Peyer's patch (tissue), 4 donors: ENCODE results near the gene TULP3. TPM values are rescaled to one million over a fixed set of nuclear protein-coding genes. Genes with fewer than 3 reads are reported as not detected.

ENCODE experiments used
- DNase-seq, 3 donors: peaks; one replicate each; pipeline ENCODE4 v3.0.0-alpha.2; 2017 to 2019
- H3K27ac ChIP-seq, 4 donors: fragments of 200-600 bp; sonication (generic); one replicate each; pipeline ENCODE4 v1.5.1; 2016 to 2019
- H3K27me3 ChIP-seq, 2 donors: fragments of 200-600 bp; sonication (generic); one replicate each; pipeline ENCODE4 v1.5.1; 2019
- H3K36me3 ChIP-seq, 3 donors: fragments of 200-600 bp; sonication (generic); one replicate each; pipeline ENCODE4 v1.5.1; 2016 to 2019
- H3K4me1 ChIP-seq, 4 donors: fragments of 200-600 bp; sonication (generic); one replicate each; pipeline ENCODE4 v1.5.1; 2016 to 2019
- H3K4me3 ChIP-seq, 4 donors: fragments of 200-600 bp; sonication (generic); 1 replicate in 3 of 4; 2 replicates in 1 of 4; pipeline ENCODE4 v1.5.1; 2016 to 2019; ENCODE audit warnings: mild to moderate bottlenecking in 1 of 4
- H3K9me3 ChIP-seq, 4 donors: fragments of 200-600 bp; sonication (generic); one replicate each; pipeline ENCODE4 v1.5.1; 2016 to 2019; ENCODE audit warnings: mild to moderate bottlenecking in 1 of 4
- POLR2A ChIP-seq, 2 donors: fragments of 450-650 bp; IDR thresholded peaks; one replicate each; pipeline ENCODE4 v1.5.1; 2017; ENCODE audit warnings: antibody characterized with exemption in 2 of 2, mild to moderate bottlenecking in 2 of 2, moderate library complexity in 2 of 2
- total RNA-seq, 4 donors: library from RNA; depleted of rRNA; stranded (reverse); fragments of >200 nt; gene quantifications; one replicate each; pipeline ENCODE4 v1.1.0, GENCODE V29; 2016
- TF ChIP-seq, protein P1 (sequence below), 6 experiments: fragments of 450-650 bp in 4 of 6; fragments of 200-600 bp in 2 of 6; sonication (generic) in 1 of 6; IDR thresholded peaks; one replicate each; pipeline ENCODE4 v1.5.1; 2017 to 2019; ENCODE audit warnings: antibody characterized with exemption in 6 of 6, mild to moderate bottlenecking in 3 of 6, moderate library complexity in 1 of 6

Gene TULP3
- total RNA-seq, 4 donors from 2014 or later = 7.2 to 63.5 (median 12.6) TPM

DNA sequence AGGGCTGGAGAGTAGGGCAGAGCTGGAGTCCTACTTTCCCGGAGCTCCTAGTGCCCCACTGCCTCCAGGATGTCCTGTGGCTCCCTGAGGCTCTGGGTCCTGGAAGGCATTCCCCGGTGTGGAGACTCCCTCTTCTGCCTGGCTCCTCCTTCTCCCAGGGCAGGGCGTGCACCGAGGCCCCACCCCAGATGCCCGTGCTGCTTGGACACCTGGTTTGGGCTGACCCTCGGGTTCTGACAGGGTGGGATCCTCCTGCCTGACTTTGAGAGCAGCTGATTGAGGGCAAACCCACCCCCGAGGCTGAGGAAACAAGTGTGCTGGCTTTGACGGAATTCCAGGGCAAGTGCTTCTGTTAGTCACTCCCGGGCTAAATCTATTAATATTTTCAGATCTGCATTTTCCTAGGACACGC is 83.9 kb downstream of the TULP3 start:
- no peak overlapping the region for H3K4me3 ChIP-seq
- no peaks in the 10 kb centered on the region for H3K9me3 ChIP-seq
- no peak overlapping the region for H3K27ac ChIP-seq
- H3K27me3 ChIP-seq = no peaks in the 10 kb centered on the region
- no peaks in the 10 kb centered on the region for H3K4me1 ChIP-seq
- no peak for DNase-seq
- TF ChIP-seq POLR2A (IDR thresholded peaks at IDR 0.05) = no peak
- TF ChIP-seq, protein P1, sequence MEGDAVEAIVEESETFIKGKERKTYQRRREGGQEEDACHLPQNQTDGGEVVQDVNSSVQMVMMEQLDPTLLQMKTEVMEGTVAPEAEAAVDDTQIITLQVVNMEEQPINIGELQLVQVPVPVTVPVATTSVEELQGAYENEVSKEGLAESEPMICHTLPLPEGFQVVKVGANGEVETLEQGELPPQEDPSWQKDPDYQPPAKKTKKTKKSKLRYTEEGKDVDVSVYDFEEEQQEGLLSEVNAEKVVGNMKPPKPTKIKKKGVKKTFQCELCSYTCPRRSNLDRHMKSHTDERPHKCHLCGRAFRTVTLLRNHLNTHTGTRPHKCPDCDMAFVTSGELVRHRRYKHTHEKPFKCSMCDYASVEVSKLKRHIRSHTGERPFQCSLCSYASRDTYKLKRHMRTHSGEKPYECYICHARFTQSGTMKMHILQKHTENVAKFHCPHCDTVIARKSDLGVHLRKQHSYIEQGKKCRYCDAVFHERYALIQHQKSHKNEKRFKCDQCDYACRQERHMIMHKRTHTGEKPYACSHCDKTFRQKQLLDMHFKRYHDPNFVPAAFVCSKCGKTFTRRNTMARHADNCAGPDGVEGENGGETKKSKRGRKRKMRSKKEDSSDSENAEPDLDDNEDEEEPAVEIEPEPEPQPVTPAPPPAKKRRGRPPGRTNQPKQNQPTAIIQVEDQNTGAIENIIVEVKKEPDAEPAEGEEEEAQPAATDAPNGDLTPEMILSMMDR (IDR thresholded peaks at IDR 0.05) = no peak
- H3K36me3 ChIP-seq = no peaks in the 10 kb centered on the region

- TF ChIP-seq, protein P1 (IDR thresholded peaks at IDR 0.05) = no peak
- TF ChIP-seq POLR2A (IDR thresholded peaks at IDR 0.05) = no peak
- Histone ChIP-seq H3K4me3 (no peak overlapping the region), H3K4me1 (no peaks in the 10 kb centered on the region), H3K9me3 (no peaks in the 10 kb centered on the region), H3K27me3 (no peaks in the 10 kb centered on the region), H3K27ac (no peak overlapping the region), H3K36me3 (no peaks in the 10 kb centered on the region)
- DNase-seq = no peak
Observed at GRCh38 chr12:2976581-2976996, 85.9 kb downstream of the TULP3 start.

- Histone ChIP-seq H3K27ac (no peak overlapping the region), H3K9me3 (no peaks in the 10 kb centered on the region), H3K4me1 (no peaks in the 10 kb centered on the region), H3K4me3 (no peak overlapping the region), H3K27me3 (no peaks in the 10 kb centered on the region), H3K36me3 (no peaks in the 10 kb centered on the region)
- TF ChIP-seq POLR2A (IDR thresholded peaks at IDR 0.05) = no peak
- TF ChIP-seq, protein P1 (IDR thresholded peaks at IDR 0.05) = no peak
- no peak for DNase-seq
Observed at GRCh38 chr12:2977776-2978175, 87.1 kb downstream of the TULP3 start.

DNA sequence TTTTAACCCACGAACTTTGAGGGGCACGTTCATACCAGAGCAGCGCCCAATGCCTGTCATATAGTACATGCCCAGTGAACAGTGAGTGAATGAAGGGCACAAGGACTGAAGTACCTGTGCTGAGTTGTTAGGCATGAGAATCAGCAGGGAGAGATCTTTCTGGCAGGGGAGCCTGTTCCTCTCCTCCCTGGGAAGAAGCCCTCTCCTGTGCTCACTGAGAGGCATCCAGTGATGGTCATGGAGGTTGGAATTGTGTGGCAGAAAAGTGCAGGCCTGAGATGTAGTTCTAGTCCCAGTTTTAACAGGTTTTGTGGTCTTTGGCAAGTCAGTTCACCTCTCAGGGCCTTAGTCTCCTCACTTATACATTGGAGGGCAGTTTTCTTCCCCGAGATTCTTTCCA is 89.1 kb downstream of the TULP3 start:
- no peak overlapping the region for H3K27ac ChIP-seq
- no peaks in the 10 kb centered on the region for H3K9me3 ChIP-seq
- H3K36me3 ChIP-seq = no peaks in the 10 kb centered on the region
- H3K27me3 ChIP-seq = no peaks in the 10 kb centered on the region
- H3K4me1 ChIP-seq = no peaks in the 10 kb centered on the region
- no peak overlapping the region for H3K4me3 ChIP-seq
- TF ChIP-seq, protein P1 (IDR thresholded peaks at IDR 0.05) = no peak
- TF ChIP-seq POLR2A (IDR thresholded peaks at IDR 0.05) = no peak
- no peak for DNase-seq

- Histone ChIP-seq H3K27ac (no peak overlapping the region), H3K36me3 (no peaks in the 10 kb centered on the region), H3K4me3 (no peak overlapping the region), H3K4me1 (no peaks in the 10 kb centered on the region), H3K9me3 (no peaks in the 10 kb centered on the region), H3K27me3 (no peaks in the 10 kb centered on the region)
- TF ChIP-seq, protein P1 (IDR thresholded peaks at IDR 0.05) = no peak
- no peak for TF ChIP-seq POLR2A (IDR thresholded peaks at IDR 0.05)
- no peak for DNase-seq
Observed at GRCh38 chr12:2980630-2981029, 89.9 kb downstream of the TULP3 start.

- Histone ChIP-seq H3K27me3 (no peaks in the 10 kb centered on the region), H3K4me1 (no peaks in the 10 kb centered on the region), H3K4me3 (no peak overlapping the region), H3K36me3 (no peaks in the 10 kb centered on the region), H3K9me3 (no peaks in the 10 kb centered on the region), H3K27ac (no peak overlapping the region)
- TF ChIP-seq, protein P1 (IDR thresholded peaks at IDR 0.05) = no peak
- no peak for TF ChIP-seq POLR2A (IDR thresholded peaks at IDR 0.05)
- DNase-seq = no peak
Observed at GRCh38 chr12:2982361-2982760, 91.7 kb downstream of the TULP3 start.
